H7 (cell line): ENCODE results near the gene VANGL2. TPM values are rescaled to one million over a fixed set of nuclear protein-coding genes. Genes with fewer than 3 reads are reported as not detected.

ENCODE experiments used
- DNase-seq: peaks from one replicate; pipeline ENCODE4 v3.0.0; 2012
- H3K27me3 ChIP-seq: 2 replicates; pipeline ENCODE4 v1.6.0; 2011; ENCODE audit warnings: mild to moderate bottlenecking, low read length; ENCODE audit not compliant: control insufficient read depth, insufficient read depth
- H3K36me3 ChIP-seq: replicated peaks from 2 replicates; pipeline ENCODE4 v1.5.1; 2011; ENCODE audit warnings: low read length; ENCODE audit not compliant: control insufficient read depth, insufficient read depth
- H3K4me3 ChIP-seq: 2 replicates; pipeline ENCODE4 v1.5.1; 2011; ENCODE audit warnings: low read depth, mild to moderate bottlenecking, control low read depth, low read length, moderate library complexity; ENCODE audit not compliant: insufficient read depth
- total RNA-seq: library from RNA; depleted of rRNA; stranded (reverse); fragments of >200 nt; shearing (Covaris generic); gene quantifications from 2 replicates; pipeline ENCODE4 v1.2.3, GENCODE V29; 2014

VANGL2 gene
- total RNA-seq, 1 experiment from 2014 or later, result 32.7 TPM

DNA sequence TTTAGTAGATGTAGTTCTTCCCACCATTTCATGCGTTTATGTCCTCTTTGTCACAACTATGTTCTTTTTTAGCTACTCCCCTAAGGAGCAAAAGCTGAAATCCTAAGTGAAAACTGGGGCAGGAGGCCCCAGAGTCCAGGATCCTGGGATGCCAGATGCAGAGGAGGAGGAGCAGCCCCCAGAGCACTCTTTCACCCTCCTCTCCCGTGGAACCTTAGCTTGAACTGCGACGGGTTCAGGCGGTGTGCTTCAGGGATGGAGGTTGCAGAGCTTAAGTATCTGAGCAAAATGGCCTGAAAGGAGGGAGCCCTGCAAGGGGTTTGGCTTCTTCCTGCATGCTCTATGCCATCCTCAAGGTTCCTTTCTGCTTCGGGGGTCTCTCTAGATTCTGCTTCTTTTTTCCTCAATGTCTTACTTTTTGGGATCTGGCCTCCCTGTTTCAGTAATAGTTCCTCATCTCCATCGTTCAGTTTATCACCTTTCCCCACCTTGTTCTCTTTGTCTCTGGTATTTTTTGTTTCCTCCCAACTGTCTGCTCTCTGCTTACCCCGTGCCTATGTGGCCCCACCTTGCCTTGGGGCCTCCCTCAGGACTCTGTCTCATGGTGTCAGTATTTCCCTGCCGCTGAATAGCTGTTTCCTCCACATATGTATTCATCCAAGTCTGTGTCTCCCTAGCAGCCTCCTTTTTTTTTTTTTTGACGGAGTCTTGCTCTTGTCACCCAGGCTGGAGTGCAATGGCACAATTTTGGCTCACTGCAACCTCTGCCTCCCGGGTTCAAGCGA, 36.2 kb upstream of the VANGL2 start:
- Histone ChIP-seq H3K36me3 (peaks cover 3% of the 10 kb centered on the region; the same call in 1 of the 2 replicates), H3K27me3 (no peaks in the 10 kb centered on the region), H3K4me3 (no peak overlapping the region)
- no peak for DNase-seq

GRCh38 chr1:160365325-160365724, 35.0 kb upstream of the VANGL2 start:
- DNase-seq, result peak; percentile 47
- H3K4me3 ChIP-seq, result no peak overlapping the region
- H3K27me3 ChIP-seq, result no peaks in the 10 kb centered on the region
- H3K36me3 ChIP-seq, result no peaks in the 10 kb centered on the region

DNA sequence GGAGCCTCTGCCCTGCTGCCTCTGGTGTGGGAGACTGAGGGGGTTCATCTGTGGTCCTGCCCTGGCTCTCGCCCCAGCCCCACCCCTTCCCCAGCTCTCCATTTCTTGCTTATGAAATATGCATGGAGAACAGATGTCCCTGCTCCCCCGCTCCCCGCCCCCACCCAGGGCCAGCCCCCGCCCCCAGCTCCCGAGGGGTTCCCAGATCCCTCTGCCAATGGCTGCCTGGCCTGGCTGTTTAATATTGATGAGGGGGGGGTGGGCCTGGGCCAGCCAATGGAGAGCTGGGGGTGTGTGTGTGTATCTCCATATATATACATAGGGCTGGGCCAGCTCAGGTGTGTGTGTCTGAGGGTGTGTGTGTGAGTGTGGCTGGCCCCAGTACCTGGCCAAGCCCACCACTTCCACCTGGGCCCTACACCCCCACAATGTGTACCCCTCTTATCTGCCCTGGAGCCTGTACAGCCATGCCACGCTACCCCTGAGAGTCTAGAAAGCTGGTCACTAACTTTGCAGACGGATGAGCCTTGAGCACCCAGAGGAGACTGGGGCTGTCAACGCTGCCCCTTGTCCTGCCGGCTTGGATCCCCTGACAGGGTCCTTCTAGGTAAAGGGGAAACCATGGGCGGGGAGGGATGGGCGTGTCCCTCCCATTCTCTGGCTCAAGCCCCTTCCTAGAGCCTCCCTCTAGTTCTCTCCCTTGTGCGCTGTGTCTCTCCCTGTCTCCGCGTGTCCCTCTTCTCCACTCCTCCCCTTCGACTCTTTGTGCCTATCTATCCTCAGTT, 33.4 kb upstream of the VANGL2 start, which contains the start of gene NHLH1:
Gene NHLH1 (plus strand): TSS at position 341 of the 785 bp plus-strand sequence. CDS start 3,661 bp downstream, outside the sequence.
- H3K27me3 ChIP-seq, result no peaks in the 10 kb centered on the region
- no peak within 1 kb of the TSS for H3K4me3 ChIP-seq
- H3K36me3 ChIP-seq, result no peaks in the 10 kb centered on the region
- DNase-seq, result peak; percentile 91

- DNase-seq, result no peak
- Histone ChIP-seq H3K36me3 (no peaks in the 10 kb centered on the region), H3K4me3 (no peak overlapping the region), H3K27me3 (no peaks in the 10 kb centered on the region)
Measured at GRCh38 chr1:160367516-160367900, 32.9 kb upstream of the VANGL2 start.

GRCh38 chr1:160367934-160368923, 32.1 kb upstream of the VANGL2 start:
- Histone ChIP-seq H3K27me3 (no peaks in the 10 kb centered on the region), H3K4me3 (no peak overlapping the region), H3K36me3 (no peaks in the 10 kb centered on the region)
- no peak for DNase-seq

GRCh38 chr1:160369087-160369486, 31.3 kb upstream of the VANGL2 start:
- Histone ChIP-seq H3K36me3 (no peaks in the 10 kb centered on the region), H3K27me3 (no peaks in the 10 kb centered on the region), H3K4me3 (no peak overlapping the region)
- no peak for DNase-seq

- no peaks in the 10 kb centered on the region for H3K36me3 ChIP-seq
- H3K27me3 ChIP-seq, result no peaks in the 10 kb centered on the region
- peak; percentile 40 for DNase-seq
- H3K4me3 ChIP-seq, result no peak overlapping the region
Measured at GRCh38 chr1:160370561-160371345, 29.6 kb upstream of the VANGL2 start.

GRCh38 chr1:160371346-160371631, 29.1 kb upstream of the VANGL2 start:
- Histone ChIP-seq H3K4me3 (no peak overlapping the region), H3K27me3 (no peaks in the 10 kb centered on the region)
- DNase-seq, result no peak

DNA sequence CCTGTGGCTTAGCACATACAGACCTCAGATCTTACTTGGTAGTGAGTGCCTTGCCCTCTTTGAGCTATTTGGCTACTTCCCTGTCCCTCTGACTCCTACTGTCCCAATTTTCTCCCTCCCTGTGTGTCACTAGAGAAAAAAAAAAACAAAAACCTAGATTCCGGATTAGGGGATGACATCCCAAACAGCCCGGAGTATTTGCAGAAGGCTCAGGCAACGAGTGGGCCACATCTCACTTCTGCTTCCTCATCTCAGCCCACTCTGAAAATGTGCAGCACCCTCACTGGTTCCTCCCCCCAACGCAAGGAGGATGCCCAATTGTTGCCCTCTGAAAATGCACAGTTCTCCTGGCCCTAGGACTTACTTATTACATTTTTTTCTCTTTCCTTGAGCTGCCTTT, 28.6 kb upstream of the VANGL2 start:
- Histone ChIP-seq H3K27me3 (no peaks in the 10 kb centered on the region), H3K4me3 (no peak overlapping the region), H3K36me3 (no peaks in the 10 kb centered on the region)
- no peak for DNase-seq

More at GRCh38 chr1:160371346-160371631, 29.1 kb upstream of the VANGL2 start:
- no peaks in the 10 kb centered on the region for H3K36me3 ChIP-seq

- H3K27me3 ChIP-seq, result no peaks in the 10 kb centered on the region
- DNase-seq, result no peak
- no peaks in the 10 kb centered on the region for H3K36me3 ChIP-seq
- no peak overlapping the region for H3K4me3 ChIP-seq
Measured at GRCh38 chr1:160373696-160374095, 26.7 kb upstream of the VANGL2 start.

DNA sequence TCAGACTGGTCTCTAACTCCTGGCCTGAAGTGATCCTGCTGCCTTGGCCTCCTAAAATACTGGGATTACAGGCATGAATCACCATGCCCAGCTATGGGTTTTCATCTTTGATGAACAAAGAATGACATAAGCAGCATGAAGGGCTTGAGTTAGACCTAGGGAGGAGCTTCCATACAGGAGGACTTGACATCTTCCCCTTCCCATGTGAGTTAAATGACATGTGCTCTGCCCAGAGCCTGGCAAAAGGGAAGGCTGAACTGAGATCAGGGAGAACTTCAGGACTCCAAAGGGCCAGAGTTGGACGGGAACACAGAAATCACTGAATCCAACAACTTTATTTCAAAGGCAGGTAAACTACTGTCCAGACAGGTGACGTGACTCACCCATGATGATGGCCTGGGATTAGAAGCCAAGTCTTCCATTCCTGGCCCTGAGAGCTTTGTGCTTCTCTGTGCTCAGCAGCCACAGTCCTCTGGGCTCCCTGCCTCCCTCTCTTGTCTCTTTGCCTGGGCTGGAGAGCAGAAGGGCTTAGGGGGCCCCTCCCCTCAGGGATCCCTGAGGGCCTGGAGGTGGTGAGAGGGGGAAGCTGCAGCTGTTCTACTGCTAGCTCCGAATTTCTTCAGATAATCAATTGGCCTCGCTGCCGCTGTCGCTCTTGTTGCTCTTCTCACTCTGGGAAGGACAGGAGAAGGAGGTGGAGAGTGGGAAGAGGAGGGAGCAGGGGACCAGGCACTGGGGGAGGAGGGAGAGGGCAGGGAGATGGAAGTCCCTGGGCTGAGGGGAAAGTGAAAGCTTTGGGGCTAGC, 25.9 kb upstream of the VANGL2 start:
- Histone ChIP-seq H3K4me3 (peak overlapping the region; percentile 6), H3K27me3 (no peaks in the 10 kb centered on the region), H3K36me3 (no peaks in the 10 kb centered on the region)
- DNase-seq, result peak; percentile 77

GRCh38 chr1:160375788-160376524, 24.4 kb upstream of the VANGL2 start:
- H3K36me3 ChIP-seq, result no peaks in the 10 kb centered on the region
- peak; percentile 59 for DNase-seq
- H3K4me3 ChIP-seq, result no peak overlapping the region
- H3K27me3 ChIP-seq, result no peaks in the 10 kb centered on the region
